HG03469 (cell line): ENCODE measurements around the gene DAPK1.
"Not testable (repeated sequence)": the region's sequence is repeated elsewhere in the genome, so short reads cannot be mapped to it uniquely, and the experiment has no call there.

Source experiments
- ATAC-seq: cut with Tn5 transposase; IDR thresholded peaks from one replicate; pipeline ENCODE4 v1.9.1; 2021; ENCODE audit warnings: mild to moderate bottlenecking, moderate library complexity, moderate number of reproducible peaks; ENCODE audit not compliant: unreplicated experiment

DAPK1 gene

DNA sequence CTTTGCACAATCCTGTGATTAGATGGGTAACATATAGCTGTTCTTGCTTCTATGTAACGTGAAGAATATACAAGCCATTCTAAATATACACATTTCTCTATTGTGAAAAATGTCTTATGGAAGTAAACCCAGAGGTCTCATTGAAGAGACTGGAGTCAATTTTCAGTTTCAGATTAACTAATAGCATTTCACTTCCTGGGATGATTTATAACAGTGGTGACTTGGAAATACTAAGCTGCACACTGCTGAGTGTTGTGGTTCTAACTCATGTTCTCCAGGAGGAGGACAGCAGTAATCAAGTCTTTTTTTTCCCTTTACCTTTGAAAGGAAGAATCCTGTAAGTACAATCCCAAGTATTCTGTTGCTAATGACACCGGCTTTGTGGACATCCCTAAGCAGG, 231.6 kb downstream of the DAPK1 start:
- no peak for ATAC-seq

DNA sequence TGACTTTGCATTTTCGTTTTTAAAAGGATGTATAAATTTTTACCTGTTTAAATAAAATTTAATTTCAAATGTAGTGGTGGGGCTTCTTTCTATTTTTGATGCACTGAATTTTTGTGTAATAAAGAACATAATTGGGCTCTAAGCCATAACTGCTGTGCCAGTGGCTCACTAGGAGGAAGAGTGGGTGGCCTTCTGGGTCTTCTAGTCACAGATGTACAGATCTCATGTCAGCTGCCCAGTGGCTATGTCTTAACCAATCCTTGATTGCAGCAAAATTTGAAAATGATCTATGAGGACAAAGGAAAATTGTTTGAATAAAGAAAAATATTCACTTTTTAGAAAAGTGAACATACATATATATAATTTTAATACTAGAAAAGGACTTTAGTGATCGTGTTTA, 233.7 kb downstream of the DAPK1 start:
- ATAC-seq = no peak

DNA sequence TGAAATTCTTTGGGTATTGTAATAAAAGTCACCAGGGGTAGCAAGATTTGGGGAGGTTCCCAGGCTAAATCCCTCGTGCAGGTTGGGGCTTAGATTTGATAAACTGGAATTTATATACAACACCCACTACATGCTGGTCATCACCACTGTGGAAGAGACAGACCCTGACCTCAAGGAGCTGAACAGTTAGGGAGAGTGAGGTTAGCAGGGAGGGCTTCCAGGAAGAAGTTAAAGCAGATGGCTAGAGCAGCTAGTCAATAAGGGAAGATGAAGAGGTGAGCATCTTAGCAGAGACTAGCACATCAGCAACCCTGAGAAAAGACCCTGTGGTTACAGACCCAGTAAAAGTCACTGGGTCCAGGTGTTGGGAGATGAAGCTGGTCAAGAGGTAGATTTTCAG, 234.7 kb downstream of the DAPK1 start:
- no peak for ATAC-seq

DNA sequence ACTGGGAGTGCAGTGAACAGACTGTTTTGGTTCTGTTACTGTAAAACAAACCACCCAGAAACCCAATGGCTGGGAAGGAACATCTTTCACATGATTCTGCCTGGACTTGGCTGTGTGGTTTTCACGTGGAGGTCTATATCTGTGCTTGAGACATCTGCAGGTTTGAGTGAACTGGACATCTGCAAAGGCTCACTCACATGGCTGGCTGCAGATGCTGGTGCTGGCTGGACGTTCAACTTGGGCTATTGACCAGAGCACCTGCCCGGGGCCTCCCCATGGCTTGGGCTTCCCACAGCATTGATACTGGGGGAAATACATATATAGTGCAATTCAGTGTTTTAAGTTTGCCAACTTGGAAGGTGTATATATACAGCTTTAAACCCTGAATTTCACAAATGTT, 235.1 kb downstream of the DAPK1 start:
- no peak for ATAC-seq

DNA sequence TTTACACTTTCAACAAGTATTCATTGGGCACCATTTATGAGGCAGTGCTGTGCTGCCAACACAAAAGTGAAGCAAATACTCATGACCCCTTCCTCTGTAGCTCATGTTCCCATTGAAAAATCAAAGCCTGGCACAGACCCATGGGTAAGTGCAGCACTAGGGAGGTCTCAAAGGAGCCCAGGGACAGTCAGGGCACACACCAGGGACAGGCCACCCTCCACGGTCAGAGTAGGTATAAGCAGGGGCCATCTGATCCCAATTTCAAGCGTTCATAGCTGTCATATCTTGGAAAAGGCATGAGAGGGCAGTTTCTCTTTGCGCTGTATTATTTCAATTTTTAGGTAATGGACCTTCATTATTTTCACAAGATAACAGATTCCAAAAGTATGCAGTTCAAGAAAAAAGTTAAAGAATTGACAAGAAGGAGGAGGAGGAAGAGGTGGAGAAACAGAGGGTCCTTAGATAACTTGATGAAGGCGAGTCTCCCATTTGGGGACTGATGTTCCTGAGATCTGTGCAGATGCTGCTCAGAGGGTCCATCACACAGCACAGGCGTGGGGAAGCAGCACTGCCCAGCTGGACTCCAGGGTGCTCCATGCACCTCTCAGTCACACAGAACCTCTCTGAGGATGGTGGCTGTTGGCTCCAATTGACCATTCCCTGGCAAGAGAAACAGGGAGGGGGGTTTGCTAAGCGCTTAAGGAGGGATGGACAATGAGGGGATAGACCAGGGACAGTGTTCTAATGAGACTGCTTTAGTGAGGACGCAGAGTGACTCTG, 235.8 kb downstream of the DAPK1 start:
- no peak for ATAC-seq

DNA sequence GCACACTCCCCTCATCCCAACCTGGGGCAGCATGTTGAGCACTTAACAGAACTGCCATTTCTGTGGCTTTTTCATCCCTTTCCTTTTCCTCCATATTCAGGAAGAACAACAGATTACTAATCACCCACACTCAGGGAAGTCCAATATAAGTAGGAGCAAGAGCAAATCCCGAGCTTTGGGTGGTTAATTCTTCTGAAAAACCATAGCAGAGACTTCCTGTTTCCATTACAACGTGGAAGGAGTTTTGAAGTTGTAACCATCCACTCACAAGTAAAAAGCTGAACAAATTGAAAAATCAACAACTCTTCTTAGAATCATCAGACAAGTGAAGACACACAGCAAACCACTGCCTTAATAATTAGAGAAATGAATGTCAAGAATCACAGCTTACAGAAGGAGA, 236.4 kb downstream of the DAPK1 start:
- no peak for ATAC-seq

DNA sequence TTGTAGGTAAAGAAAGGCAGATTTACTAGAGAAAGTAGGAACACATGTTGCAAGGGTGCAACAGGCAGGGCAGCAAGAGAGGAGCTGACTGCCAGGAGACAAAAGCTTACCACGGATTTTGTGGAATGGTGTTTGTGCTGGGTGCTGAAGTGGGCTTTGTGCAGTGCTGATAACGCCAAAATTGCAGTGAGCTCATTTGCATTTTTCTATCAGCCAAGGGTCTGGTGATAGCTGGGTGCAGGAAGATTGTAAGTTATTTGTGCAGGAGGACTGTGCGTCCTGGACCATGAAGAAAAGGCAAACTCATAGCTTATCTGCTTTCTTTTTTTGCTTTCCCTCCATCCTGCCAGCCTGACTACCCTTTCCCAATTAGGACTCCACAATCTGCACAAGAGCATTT, 241.9 kb downstream of the DAPK1 start:
- ATAC-seq = no peak

DNA sequence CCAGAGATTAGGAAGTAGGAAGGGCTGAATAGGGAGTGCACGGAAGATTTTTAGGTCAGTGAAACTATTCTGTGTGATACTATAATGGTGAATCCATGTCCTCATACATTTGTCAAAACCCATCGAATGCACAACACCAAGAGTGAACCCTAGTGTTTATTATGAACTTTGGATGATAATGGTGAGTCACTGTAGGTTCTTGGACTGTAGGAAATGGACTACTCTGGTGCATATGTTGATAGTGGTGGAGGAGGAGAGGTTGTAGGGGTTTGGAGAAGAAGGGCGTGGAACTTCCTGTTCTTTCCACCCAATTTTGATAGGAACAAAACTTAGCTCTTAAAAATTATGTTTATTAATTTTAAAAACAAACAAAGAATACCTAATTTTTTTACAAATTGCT, 242.5 kb downstream of the DAPK1 start:
- no peak for ATAC-seq

DNA sequence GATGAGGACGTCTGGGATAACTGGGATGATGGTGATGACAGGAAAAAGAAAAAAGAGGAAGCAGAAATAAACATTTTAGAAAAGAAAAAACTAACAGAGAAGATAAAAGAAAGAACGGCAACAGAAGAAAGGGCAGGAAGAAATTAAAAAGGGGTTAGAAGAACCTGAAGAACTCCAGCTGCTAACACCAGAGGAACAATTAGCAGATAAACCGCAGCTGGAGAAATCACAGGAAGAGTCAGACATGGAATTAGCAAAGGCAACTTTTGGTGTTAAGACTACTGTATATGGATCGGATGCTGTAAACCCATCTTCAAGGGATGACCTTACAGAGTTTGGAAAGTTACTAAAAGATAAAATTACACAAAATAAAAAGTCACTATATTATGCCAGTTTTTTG, 243.7 kb downstream of the DAPK1 start:
- ATAC-seq = no peak

DNA sequence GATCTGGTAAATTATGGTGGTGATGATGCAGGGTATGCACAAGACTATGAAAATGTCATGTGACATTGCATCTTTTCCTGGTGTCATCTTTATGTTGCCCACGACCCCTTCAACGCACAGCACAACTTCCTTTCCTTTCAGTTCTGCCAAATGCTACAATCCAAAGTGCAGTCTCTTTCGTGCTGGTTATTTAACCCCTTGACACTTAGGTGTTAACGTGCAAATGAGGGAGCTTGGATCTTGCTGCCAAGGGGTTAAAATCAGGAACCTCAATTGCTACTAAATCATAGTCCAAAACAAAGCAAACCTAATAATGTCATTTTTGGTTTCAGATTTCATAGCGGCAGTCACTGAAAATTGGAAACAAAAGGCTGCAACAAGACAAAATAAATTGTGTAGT, 244.2 kb downstream of the DAPK1 start:
- ATAC-seq = no peak

DNA sequence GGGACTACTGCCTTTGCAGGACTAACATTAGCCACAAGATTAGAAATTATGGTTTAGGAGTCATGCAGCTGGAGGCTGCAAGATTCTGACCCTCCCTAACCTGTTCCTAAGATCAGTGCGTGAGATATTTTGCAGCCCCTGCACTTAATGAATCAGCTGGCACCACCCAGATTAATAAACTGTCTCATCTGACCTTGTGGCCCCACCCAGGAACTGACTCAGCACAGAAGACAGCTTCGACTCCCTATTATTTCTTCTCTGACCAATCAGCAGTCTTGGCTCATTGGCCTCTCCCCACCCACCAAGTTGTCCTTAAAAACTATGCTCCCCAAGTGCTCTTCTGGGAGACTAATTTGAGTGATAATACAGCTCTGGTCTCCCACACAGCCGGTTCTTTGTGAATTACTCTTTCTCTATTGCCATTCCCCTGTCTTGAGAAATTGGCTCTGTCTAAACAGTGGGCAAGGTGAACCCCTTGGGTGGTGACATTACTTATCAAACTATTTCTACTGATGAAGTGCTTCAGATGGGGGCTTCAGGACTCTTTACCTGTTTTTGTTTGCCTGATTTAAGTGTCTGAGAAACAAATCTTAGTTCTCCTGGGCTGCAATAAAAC, 245.3 kb downstream of the DAPK1 start:
- ATAC-seq = no peak

DNA sequence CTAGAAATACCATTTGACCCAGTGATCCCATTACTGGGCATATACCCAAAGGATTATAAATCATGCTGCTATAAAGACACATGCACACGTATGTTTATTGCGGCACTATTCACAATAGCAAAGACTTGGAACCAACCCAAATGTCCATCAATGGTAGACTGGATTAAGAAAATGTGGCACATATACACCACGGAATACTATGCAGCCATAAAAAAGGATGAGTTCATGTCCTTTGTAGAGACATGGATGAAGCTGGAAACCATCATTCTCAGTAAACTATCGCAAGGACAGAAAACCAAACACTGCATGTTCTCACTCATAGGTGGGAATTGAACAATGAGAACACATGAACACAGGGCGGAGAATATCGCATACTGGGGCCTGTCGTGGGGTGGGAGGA, 246.6 kb downstream of the DAPK1 start:
- not testable (repeated sequence) for ATAC-seq

DNA sequence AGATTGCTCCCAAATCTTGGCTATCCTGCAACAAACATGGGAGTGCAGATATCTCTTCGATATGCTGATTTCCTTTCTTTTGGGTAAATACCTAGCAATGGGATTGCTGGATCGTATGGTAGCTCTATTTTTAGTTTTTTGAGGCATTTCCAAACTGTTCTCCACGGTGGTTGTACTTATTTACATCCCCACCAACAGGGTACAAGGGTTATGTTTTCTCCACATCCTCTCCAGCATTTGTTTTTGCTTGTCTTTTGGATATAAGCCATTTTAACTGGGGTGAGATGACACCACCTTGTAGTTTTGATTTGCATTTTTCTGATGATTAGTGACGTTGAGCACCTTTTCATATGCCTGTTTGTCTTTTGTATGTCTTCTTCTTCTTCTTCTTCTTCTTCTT, 248.5 kb downstream of the DAPK1 start:
- no peak for ATAC-seq

DNA sequence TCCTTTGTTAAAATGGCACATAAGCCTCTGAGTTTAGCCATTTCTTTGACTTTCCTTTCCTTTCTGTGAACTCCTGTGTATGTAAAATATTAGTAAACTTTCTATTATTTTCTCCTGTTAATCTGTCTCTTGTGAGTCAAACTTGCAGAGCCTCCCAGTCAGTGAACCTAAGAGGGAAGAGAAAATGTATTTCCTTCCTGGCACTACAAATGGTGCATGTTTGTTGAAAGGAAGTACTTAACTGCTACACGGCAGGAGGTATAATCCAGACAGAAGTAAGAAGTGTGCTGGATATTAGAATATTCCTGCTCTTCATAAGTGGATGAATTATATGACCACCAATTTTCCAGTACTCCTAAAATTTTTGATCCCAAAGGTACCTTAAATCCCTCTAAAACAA, 251.2 kb downstream of the DAPK1 start:
- no peak for ATAC-seq

DNA sequence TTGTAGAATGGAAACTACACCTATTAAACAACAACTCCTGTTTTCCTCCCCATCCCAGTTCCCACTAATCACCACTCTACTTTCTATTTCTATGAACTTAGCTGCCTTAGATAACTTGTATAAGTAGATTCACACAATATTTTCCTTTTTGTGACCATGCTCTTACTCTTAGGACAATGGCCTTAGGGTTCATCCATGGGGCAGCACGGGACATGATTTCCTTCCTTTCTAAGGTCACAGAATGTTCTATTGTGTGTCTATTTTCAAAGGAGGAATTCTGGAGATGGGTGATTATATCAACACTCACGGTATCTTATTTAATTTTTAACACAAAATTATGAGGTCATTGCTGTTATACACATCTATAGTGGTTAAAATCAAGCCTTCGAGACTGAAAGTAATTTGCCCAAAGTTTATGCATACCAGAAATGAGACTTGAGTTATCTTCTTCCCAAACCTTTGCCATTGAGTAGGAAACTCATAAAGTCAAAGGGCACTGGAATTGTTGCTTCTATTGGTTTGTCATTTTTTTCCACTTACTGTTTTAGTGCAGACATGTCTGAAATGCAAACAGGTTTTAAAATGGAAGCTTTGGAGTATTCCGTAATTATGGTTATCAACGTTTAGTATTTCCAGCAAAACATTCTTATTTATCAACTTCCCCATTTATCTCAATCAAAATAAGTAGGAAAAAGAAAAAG, 251.8 kb downstream of the DAPK1 start:
- no peak for ATAC-seq

DNA sequence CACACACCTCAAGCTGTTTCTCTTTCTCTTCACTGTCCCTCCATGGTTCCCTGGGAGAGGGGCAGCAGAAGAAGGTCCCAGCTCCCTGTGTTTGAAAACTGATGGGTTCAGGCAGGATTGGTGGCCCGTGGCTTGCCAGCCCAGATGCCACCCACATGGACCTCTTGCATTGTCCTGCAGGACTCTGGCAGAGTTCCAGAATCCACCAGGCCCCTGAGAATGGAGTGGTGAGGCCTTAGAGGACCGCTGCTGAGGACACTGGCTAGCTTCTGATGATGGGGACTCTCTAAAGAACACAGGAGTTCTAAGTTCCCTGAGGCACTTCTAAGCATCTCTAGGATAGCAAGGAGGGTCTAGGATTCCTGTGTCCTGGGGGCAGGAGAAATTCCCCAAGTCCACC, 253.1 kb downstream of the DAPK1 start:
- no peak for ATAC-seq

DNA sequence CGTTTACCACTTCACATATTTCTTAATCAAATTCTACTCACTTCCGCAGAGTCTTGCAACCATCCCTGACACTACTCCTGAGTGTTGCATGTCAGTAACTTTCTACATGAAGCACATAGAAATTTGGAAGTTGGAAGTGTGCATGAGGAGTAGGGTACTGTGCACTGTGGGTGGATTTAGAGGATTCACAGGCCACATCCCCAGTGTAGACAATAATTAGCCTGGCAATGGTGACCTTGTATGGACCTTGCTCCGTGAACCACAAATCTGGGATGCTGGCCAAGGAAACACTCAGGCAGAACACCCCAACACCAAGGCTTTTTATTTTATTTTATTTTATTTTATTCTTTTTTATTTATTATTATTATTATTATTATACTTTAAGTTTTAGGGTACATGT, 253.8 kb downstream of the DAPK1 start:
- ATAC-seq = no peak

DNA sequence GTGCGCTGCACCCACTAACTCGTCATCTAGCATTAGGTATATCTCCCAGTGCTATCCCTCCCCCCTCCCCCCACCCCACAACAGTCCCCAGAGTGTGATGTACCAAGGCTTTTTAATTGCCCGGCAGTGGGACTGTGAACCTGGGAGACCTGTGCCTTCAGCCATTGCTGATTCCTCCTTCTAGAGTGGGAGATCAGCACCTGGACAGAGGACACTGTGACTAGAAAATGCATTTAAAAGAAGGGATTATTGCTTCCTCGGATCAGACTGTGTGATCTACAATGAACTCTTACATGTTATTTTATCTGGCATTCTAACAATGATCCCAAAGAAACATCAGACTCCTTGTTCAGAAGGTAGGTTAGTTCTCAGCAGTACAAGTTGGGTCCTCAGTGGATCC, 254.2 kb downstream of the DAPK1 start:
- no peak for ATAC-seq

DNA sequence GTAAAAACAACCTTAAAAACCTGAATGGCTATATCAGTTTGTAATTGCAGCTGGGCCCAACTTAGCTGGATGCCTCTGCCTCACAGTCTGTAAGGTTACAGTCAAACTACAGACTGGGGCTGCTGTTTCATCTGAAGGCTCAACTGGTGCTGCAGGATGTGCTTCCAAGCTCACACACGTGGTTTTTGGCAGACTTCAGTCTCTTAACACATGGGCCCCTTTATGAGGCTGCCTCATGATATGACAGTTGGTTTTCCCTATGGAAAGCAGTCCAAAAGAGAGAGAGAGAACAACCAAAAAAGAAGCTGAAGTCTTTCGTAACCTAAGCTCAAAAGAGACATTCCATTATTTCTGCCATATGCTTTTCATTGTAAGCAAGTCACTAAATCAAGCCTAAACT, 255.6 kb downstream of the DAPK1 start:
- no peak for ATAC-seq
